Measurements from ENCODE around the gene CDH15.
A peak's percentile ranks its signal among the peaks of the same experiment; 100 is the strongest.

Gene CDH15

DNA sequence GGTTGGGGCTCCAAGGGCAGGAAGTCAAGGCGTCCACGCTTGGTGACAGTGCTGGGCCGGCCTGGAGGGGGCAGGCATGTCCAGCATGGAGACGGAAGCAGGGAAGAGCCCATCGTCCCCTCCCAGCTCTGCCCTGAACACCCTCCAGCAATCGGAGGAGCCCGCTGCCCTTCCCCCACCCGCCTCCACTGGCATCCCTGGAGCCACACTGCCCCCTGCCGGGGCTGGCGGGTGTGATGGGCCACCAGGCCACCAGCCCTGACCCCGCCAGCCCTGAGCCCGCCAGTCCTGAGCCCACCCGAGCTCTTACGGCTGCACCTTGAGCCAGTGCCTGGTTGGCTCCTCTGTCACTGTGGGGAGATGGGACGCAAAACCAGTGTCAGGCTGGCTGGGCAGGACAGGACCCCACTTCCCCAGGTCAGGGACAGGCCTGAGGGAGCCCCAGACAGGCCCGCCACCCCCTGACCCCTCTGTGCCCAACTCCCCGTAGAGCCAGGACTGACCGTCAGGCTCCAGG, 4.1 kb upstream of the CDH15 start:
- H3K4me3 ChIP-seq (replicated peaks in 1 of 2; ENCODE audit: low read depth in 2 of 2, low read length in 2 of 2) = no peak overlapping the region
- peak; percentile 73 to 81 for DNase-seq (ENCODE audit: low read depth in 2 of 2)

DNA sequence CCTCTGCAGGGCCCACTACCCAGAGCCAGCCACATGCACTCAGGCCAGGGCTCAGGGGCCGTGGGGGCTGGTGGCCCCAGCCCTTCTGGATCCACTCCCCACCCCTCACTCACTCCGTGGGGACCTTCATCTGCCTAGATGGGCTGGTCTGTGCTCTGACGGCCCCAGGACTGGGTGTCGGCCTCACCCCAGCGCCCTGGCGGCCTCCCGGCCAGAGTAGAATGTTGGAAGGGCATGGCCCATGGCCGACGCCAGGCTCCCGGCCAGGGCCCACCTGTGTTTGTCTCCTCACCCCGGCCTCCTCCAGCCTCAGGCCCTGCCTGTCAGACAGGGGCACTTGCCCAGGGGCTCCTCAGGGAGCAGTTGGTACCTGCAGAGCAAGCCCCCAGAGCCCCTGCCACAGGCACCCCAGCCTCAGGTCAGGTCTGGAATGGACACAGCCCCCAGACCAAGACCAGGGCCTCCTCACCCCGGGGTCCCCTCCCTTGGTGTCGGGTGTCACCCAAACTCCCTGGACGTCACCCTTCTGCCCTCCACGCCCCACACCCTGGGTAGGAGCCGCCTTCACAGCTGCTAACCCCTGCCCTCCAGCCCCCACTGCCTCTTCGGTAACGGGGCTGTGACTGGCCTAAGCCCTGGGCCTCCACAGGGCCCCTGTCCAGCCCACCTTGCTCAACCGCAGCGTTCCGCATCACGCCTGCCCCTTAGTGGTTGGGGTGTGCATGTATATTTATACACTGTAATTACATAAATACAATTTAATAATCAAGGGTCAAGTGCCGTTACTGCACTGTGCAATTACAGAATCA, 3.0 kb upstream of the CDH15 start:
- TF ChIP-seq, protein P1, sequence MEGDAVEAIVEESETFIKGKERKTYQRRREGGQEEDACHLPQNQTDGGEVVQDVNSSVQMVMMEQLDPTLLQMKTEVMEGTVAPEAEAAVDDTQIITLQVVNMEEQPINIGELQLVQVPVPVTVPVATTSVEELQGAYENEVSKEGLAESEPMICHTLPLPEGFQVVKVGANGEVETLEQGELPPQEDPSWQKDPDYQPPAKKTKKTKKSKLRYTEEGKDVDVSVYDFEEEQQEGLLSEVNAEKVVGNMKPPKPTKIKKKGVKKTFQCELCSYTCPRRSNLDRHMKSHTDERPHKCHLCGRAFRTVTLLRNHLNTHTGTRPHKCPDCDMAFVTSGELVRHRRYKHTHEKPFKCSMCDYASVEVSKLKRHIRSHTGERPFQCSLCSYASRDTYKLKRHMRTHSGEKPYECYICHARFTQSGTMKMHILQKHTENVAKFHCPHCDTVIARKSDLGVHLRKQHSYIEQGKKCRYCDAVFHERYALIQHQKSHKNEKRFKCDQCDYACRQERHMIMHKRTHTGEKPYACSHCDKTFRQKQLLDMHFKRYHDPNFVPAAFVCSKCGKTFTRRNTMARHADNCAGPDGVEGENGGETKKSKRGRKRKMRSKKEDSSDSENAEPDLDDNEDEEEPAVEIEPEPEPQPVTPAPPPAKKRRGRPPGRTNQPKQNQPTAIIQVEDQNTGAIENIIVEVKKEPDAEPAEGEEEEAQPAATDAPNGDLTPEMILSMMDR (IDR thresholded peaks at IDR 0.05; ENCODE audit: low read depth, low read length) = peak; percentile 2
- no peak for DNase-seq (ENCODE audit: low read depth in 2 of 2)
- H3K4me3 ChIP-seq (replicated peaks in 1 of 2; ENCODE audit: low read depth in 2 of 2, low read length in 2 of 2) = no peak overlapping the region

More for the DNA sequence above, 4.1 kb upstream of the CDH15 start:
- TF ChIP-seq, protein P1 (IDR thresholded peaks at IDR 0.05; ENCODE audit: low read depth, low read length) = peak; percentile 87

DNA sequence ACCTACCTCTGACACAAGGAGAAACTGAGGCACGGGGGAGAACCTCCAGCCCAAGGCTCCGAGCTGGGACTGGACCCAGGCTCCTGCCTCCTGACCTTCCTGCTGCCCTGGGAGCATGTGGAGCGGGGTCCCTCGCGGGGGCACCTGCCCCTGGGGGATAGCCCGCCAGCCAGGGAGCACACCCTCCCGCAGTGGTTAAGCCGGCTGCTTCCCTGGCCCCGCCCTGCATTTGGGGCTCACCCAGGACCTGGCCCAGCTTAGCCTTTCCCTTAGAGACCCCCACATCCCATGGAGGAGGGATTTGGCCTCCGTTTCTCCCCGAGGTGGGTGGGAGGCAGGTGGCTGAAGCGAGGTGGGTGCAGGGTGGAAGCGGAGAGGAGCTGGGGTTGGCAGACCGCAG, 1.8 kb upstream of the CDH15 start:
- DNase-seq (ENCODE audit: low read depth in 2 of 2) = no peak
- no peak overlapping the region for H3K4me3 ChIP-seq (replicated peaks in 1 of 2; ENCODE audit: low read depth in 2 of 2, low read length in 2 of 2)
- TF ChIP-seq, protein P1 (IDR thresholded peaks at IDR 0.05; ENCODE audit: low read depth, low read length) = no peak

DNA sequence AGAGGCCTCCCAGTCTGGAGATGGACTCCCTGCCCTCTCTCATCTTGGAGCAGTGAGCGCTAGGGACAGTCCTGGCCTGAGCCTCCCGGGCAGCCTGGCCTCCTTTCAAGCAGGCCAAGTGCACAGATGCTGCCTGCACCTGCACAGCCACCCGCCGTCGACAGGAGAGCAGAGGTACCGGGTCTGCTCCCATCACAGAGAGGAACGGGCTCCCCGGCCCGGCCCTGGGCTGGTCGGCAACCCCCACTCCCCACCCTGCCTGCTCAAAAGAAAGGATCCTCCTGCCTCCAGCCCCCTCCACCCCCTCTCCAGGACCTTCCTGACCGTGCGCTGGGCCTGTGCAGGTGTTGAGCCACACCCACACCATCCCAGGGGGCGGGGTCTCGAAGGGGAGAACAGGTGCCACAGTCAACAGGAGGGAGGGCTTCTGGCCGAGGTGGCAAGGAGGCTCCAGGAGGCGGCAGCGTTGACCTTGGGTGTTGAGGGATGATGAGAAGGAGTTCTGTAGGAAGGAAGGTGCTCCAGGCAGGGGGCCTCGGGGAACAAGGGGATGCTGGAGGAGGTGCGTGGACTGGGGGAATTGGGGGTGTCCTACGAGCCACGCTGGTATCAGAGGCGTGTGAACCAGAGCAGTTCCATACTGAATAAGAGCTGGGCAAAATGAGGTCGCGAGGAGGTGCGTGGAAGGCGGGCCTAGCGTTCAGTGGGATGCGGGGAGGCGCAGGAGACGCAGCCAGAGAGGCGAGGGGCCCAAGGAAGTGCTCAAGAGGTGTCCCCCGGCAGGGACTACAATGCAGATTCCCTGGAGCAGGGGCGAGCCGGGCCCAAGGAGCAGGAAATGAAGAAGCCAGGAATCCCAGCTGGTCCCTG, 967 bp upstream of the CDH15 start:
- TF ChIP-seq, protein P1 (IDR thresholded peaks at IDR 0.05; ENCODE audit: low read depth, low read length) = no peak
- H3K4me3 ChIP-seq (replicated peaks in 1 of 2; ENCODE audit: low read depth in 2 of 2, low read length in 2 of 2) = peak overlapping the region in 1 of 2 donors; percentile 15
- DNase-seq (ENCODE audit: low read depth in 2 of 2) = no peak

DNA sequence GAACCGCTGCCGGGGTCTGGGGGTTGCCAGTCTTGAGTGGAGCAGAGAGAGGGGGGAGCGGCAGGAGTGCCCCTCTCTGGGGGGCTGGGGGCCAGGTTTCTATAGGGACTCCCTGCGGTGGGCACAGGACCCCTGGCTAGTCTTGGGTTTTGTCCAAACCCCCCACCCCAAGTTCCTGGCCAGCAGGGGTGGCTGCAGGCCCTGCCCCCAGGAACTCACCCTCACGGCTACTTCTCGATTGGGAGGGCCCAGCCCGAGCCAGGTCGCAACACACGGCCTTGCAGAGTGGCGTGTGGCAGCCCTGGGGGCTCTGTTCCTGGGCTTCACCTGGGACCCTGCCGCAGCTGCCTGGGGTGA, 601 bp downstream of the CDH15 start:
- TF ChIP-seq, protein P1 (IDR thresholded peaks at IDR 0.05; ENCODE audit: low read depth, low read length) = no peak
- DNase-seq (ENCODE audit: low read depth in 2 of 2) = no peak
- H3K4me3 ChIP-seq (replicated peaks in 1 of 2; ENCODE audit: low read depth in 2 of 2, low read length in 2 of 2) = no peak overlapping the region

DNA sequence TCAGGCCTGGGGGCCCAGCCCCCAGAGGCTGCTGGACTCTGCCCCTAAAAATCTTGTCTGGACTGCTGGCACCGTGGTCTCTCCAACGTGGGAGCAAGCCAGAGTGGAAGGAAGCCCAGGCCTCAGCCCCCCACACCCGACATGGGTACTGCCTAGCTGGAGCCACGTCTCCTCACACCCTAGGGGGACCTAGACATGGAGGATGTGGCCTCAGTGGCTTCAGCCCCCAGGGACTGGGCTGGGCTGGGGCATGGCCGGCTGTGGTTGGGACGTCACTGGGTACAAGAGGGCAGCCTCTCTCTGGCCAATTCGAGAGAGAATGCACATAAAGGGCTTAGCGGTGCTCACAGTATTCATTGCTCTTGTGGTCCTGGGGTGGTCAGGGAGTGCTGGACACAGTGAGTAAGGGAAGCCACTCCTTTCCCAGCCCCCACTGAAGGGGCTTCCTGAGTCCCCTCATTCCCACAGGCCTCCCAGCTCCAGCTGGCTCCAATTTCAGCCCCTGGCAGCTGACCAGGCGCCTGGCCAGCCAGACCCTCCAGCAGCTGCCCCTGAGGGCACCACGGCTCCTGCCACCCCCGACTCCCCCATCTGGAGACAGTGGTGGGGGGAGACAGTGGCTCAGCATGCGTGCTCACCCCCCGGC, 1.1 kb downstream of the CDH15 start:
- no peak overlapping the region for H3K4me3 ChIP-seq (replicated peaks in 1 of 2; ENCODE audit: low read depth in 2 of 2, low read length in 2 of 2)
- TF ChIP-seq, protein P1 (IDR thresholded peaks at IDR 0.05; ENCODE audit: low read depth, low read length) = no peak
- DNase-seq (ENCODE audit: low read depth in 2 of 2) = no peak
